GM18505 (cell line): ENCODE data around the gene C15orf39.
"Not testable (repeated sequence)": the region's sequence is repeated elsewhere in the genome, so short reads cannot be mapped to it uniquely, and the experiment has no call there.

ENCODE experiments used
- ATAC-seq: cut with Tn5 transposase; IDR thresholded peaks from one replicate; pipeline ENCODE4 v1.9.1; 2021; ENCODE audit not compliant: unreplicated experiment
- POLR2A ChIP-seq: IDR thresholded peaks from 4 replicates; pipeline ENCODE4 v1.6.1; 2011; ENCODE audit warnings: borderline replicate concordance; ENCODE audit not compliant: insufficient read depth, insufficient read length; ENCODE audit errors: extremely low read depth

C15orf39 gene

GRCh38 chr15:75232826-75233503, 31.3 kb downstream of the C15orf39 start:
- no peak for ATAC-seq
- TF ChIP-seq POLR2A, result no peak

GRCh38 chr15:75233504-75234190, 32.0 kb downstream of the C15orf39 start:
- no peak for ATAC-seq

GRCh38 chr15:75234191-75234810, 32.6 kb downstream of the C15orf39 start:
- TF ChIP-seq POLR2A, result no peak
- ATAC-seq, result no peak

More at GRCh38 chr15:75233504-75234190, 32.0 kb downstream of the C15orf39 start:
- TF ChIP-seq POLR2A, result no peak

- no peak for TF ChIP-seq POLR2A
- ATAC-seq, result no peak
These were observed 33.5 kb downstream of the C15orf39 start for GRCh38 chr15:75235051-75235673.

GRCh38 chr15:75235760-75236729, 34.4 kb downstream of the C15orf39 start:
- ATAC-seq, result no peak
- TF ChIP-seq POLR2A, result no peak

GRCh38 chr15:75237316-75237982, 35.8 kb downstream of the C15orf39 start:
- TF ChIP-seq POLR2A, result no peak
- no peak for ATAC-seq

- ATAC-seq, result no peak
- no peak for TF ChIP-seq POLR2A
These were observed 36.5 kb downstream of the C15orf39 start for GRCh38 chr15:75238150-75238549.

- not testable (repeated sequence) for ATAC-seq
These were observed 44.1 kb downstream of the C15orf39 start for GRCh38 chr15:75245741-75246140.

- not testable (repeated sequence) for ATAC-seq
These were observed 47.3 kb downstream of the C15orf39 start for GRCh38 chr15:75248991-75249390.

- no peak for TF ChIP-seq POLR2A
- no peak for ATAC-seq
These were observed 48.0 kb downstream of the C15orf39 start for GRCh38 chr15:75249726-75250125.

- not testable (repeated sequence) for ATAC-seq
These were observed 49.7 kb downstream of the C15orf39 start for GRCh38 chr15:75251343-75251742.

GRCh38 chr15:75252285-75252684, 50.6 kb downstream of the C15orf39 start:
- not testable (repeated sequence) for ATAC-seq

GRCh38 chr15:75258034-75258433, 56.4 kb downstream of the C15orf39 start, which contains the start of gene GOLGA6C:
Gene GOLGA6C (plus strand): TSS chr15:75258334. CDS start chr15:75258599, 265 bp downstream.
- not testable (repeated sequence) for ATAC-seq

- not testable (repeated sequence) for ATAC-seq
These were observed 57.1 kb downstream of the C15orf39 start for GRCh38 chr15:75258620-75259343.

GRCh38 chr15:75259873-75260272, 58.2 kb downstream of the C15orf39 start:
- ATAC-seq, result not testable (repeated sequence)
